ENCODE data around the gene ALDH3A2.

ALDH3A2 gene

DNA sequence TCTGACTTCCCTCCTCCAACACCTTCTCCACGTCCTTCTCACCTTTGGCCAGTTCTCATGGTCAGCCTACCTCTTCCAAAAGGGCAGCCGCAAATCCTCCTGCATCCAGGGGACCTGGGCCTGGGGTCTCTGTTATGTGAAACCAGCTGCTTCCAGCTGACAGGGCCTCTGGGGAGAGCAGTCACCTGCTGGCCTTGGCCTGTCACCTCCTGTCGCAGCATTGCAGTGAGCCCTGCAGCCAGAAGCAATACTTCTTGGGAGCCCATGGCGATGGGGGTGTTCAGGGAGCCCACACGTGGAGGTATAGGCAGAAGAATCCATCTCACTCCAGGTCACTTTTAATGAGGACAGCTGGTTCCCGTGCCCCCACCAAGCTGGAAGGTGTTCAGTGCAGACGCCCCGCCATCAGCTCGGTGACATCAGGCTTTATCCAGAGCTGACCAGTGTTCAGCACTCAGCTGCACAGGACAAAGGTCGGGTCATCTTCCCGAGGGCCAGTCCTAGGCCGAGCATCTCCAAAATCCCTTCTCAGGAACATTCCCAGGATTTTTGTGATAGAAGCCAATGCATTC, 69.6 kb downstream of the ALDH3A2 start:
- H3K27me3 ChIP-seq (ENCODE audit: control insufficient read depth, insufficient read depth, low read length): no peaks in the 10 kb centered on the region
- H3K36me3 ChIP-seq (ENCODE audit: control insufficient read depth, insufficient read depth, low read length): no peaks in the 10 kb centered on the region
- no peaks in the 10 kb centered on the region for H3K9me3 ChIP-seq (ENCODE audit: control insufficient read depth, insufficient read depth, low read depth, low read length)
- no peak overlapping the region for H3K27ac ChIP-seq (ENCODE audit: low read depth, low read length)
- no peak overlapping the region for H3K9ac ChIP-seq (ENCODE audit: low read length)
- H3K4me3 ChIP-seq (ENCODE audit: low read depth, low read length): no peak overlapping the region
- H3K4me1 ChIP-seq (ENCODE audit: control insufficient read depth, insufficient read depth, low read length): peaks cover 14% of the 10 kb centered on the region; the same call in 1 of the 2 replicates

DNA sequence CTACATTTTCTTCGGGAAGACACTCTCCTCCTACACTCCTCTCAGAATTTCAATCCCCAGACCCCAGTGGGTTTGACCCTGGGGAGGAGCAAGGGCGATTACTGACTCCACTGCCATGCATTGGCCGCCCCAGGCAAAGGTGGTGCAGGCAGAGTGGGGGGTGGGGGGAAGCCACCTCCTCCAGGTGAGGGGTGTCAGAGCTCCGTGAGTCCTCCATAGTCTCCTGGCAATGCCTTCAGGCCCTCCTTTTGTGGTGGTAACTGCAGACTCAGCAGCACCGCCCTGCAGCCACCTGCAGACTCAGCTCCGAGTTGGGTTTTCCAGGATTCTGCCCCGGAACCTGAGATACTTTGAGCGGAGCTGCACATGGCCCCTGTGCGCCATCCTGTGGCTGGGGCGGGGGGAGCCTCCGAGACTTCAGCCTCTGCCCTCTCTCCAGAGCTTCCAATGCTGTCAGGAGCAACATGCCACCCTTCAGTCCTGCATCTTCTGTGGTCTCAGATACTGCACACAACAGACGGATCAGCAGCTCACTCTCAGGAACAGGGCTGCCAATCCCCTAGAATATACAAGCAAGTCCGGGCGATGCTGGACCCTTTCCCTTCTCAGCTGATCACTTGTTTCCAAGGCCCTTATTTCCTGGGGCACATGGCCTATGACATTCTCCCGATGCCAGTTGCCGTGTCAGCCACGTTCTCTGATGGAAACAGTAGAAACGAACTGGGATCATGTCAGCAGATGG, 70.2 kb downstream of the ALDH3A2 start:
- Histone ChIP-seq H3K4me1 (ENCODE audit: control insufficient read depth, insufficient read depth, low read length) (peaks cover 14% of the 10 kb centered on the region; the same call in 1 of the 2 replicates), H3K9ac (ENCODE audit: low read length) (no peak overlapping the region), H3K4me3 (ENCODE audit: low read depth, low read length) (no peak overlapping the region), H3K9me3 (ENCODE audit: control insufficient read depth, insufficient read depth, low read depth, low read length) (no peaks in the 10 kb centered on the region), H3K27me3 (ENCODE audit: control insufficient read depth, insufficient read depth, low read length) (no peaks in the 10 kb centered on the region), H3K27ac (ENCODE audit: low read depth, low read length) (no peak overlapping the region), H3K36me3 (ENCODE audit: control insufficient read depth, insufficient read depth, low read length) (no peaks in the 10 kb centered on the region)

GRCh38 chr17:19719355-19720209, 71.0 kb downstream of the ALDH3A2 start:
- peaks cover 14% of the 10 kb centered on the region; the same call in 1 of the 2 replicates for H3K4me1 ChIP-seq (ENCODE audit: control insufficient read depth, insufficient read depth, low read length)
- no peaks in the 10 kb centered on the region for H3K27me3 ChIP-seq (ENCODE audit: control insufficient read depth, insufficient read depth, low read length)
- no peaks in the 10 kb centered on the region for H3K9me3 ChIP-seq (ENCODE audit: control insufficient read depth, insufficient read depth, low read depth, low read length)
- no peak overlapping the region for H3K27ac ChIP-seq (ENCODE audit: low read depth, low read length)
- no peaks in the 10 kb centered on the region for H3K36me3 ChIP-seq (ENCODE audit: control insufficient read depth, insufficient read depth, low read length)
- H3K4me3 ChIP-seq (ENCODE audit: low read depth, low read length): no peak overlapping the region
- H3K9ac ChIP-seq (ENCODE audit: low read length): no peak overlapping the region

GRCh38 chr17:19720210-19720475, 71.6 kb downstream of the ALDH3A2 start:
- Histone ChIP-seq H3K4me3 (ENCODE audit: low read depth, low read length) (no peak overlapping the region), H3K36me3 (ENCODE audit: control insufficient read depth, insufficient read depth, low read length) (no peaks in the 10 kb centered on the region), H3K9ac (ENCODE audit: low read length) (no peak overlapping the region), H3K9me3 (ENCODE audit: control insufficient read depth, insufficient read depth, low read depth, low read length) (no peaks in the 10 kb centered on the region), H3K27ac (ENCODE audit: low read depth, low read length) (no peak overlapping the region), H3K27me3 (ENCODE audit: control insufficient read depth, insufficient read depth, low read length) (no peaks in the 10 kb centered on the region), H3K4me1 (ENCODE audit: control insufficient read depth, insufficient read depth, low read length) (peaks cover 14% of the 10 kb centered on the region; the same call in 1 of the 2 replicates)

- Histone ChIP-seq H3K9ac (ENCODE audit: low read length) (no peak overlapping the region), H3K4me1 (ENCODE audit: control insufficient read depth, insufficient read depth, low read length) (peaks cover 14% of the 10 kb centered on the region; the same call in 1 of the 2 replicates), H3K4me3 (ENCODE audit: low read depth, low read length) (no peak overlapping the region), H3K9me3 (ENCODE audit: control insufficient read depth, insufficient read depth, low read depth, low read length) (no peaks in the 10 kb centered on the region), H3K27ac (ENCODE audit: low read depth, low read length) (no peak overlapping the region), H3K36me3 (ENCODE audit: control insufficient read depth, insufficient read depth, low read length) (no peaks in the 10 kb centered on the region), H3K27me3 (ENCODE audit: control insufficient read depth, insufficient read depth, low read length) (no peaks in the 10 kb centered on the region)
These were observed 72.3 kb downstream of the ALDH3A2 start for GRCh38 chr17:19720631-19721426.

GRCh38 chr17:19723964-19724363, 75.4 kb downstream of the ALDH3A2 start:
- Histone ChIP-seq H3K27me3 (ENCODE audit: control insufficient read depth, insufficient read depth, low read length) (no peaks in the 10 kb centered on the region), H3K4me3 (ENCODE audit: low read depth, low read length) (no peak overlapping the region), H3K9me3 (ENCODE audit: control insufficient read depth, insufficient read depth, low read depth, low read length) (no peaks in the 10 kb centered on the region), H3K36me3 (ENCODE audit: control insufficient read depth, insufficient read depth, low read length) (no peaks in the 10 kb centered on the region), H3K9ac (ENCODE audit: low read length) (no peak overlapping the region), H3K27ac (ENCODE audit: low read depth, low read length) (no peak overlapping the region), H3K4me1 (ENCODE audit: control insufficient read depth, insufficient read depth, low read length) (no peaks in the 10 kb centered on the region; the same call in 1 of the 2 replicates)

DNA sequence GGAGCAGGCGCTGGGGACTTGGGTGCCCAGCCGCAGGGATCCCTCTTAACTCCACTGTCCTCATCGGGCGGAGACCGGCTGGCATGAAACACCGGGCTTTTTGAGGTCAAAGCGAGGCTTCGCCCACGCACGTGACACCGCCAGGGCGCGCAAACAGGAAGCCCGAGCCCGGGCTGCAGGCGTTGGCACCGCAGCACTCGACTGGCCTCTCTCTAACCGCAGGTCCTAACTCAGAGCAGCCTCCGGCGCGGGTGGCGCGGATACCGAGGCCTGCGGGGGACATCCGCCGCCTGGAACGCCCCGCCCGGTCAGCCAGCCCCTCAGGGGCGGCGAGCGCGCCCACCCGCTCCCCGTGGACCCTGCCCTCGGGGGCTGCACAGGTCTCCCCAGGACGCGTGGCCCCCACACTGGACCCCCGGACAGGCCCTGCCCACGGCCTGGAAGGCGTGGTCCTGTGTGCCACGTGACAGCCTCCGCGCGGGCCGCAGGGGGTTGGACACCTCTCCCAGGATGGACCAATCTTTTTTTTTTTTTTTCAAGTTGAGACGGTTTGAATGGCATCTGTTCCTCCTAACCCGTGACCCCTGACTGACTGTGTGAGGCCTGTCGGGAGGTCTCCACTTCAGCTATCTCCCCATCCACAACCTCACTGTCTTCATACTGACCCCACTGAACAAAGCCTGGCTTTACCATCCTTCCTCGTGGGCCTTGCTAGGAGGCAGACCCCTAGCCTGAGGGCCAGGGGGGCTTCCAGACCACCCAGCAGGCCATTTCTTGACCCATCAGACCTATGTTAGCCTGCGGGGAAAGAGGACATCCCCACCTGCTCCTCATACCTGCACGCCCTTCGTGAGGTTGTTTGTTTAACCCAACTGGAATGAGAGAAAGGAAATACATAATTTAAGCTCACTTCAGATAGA, 76.2 kb downstream of the ALDH3A2 start:
- no peak overlapping the region for H3K27ac ChIP-seq (ENCODE audit: low read depth, low read length)

DNA sequence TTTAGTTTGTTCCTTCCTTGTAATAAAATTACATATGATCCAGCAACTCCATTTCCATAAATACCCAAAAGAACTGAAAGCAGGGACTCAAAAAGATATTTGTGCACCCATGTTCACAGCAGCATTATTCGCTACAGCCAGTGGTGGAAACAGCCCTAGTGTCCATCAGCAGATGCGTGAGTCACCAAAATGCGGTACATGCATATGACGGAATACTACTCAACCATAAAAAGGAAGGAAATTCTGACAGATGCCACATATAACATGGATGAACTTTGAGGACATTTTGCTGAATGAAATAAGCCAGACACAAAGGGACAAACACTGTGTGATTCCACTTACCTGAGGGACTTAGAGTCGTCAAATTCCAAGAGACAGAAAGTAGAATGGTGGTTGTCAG, 76.9 kb downstream of the ALDH3A2 start:
- no peak overlapping the region for H3K27ac ChIP-seq (ENCODE audit: low read depth, low read length)
- no peaks in the 10 kb centered on the region for H3K27me3 ChIP-seq (ENCODE audit: control insufficient read depth, insufficient read depth, low read length)
- no peak overlapping the region for H3K4me3 ChIP-seq (ENCODE audit: low read depth, low read length)
- H3K36me3 ChIP-seq (ENCODE audit: control insufficient read depth, insufficient read depth, low read length): no peaks in the 10 kb centered on the region
- no peaks in the 10 kb centered on the region for H3K9me3 ChIP-seq (ENCODE audit: control insufficient read depth, insufficient read depth, low read depth, low read length)
- H3K9ac ChIP-seq (ENCODE audit: low read length): no peak overlapping the region
- no peaks in the 10 kb centered on the region; the same call in 1 of the 2 replicates for H3K4me1 ChIP-seq (ENCODE audit: control insufficient read depth, insufficient read depth, low read length)

More for the DNA sequence above, 76.2 kb downstream of the ALDH3A2 start:
- Histone ChIP-seq H3K36me3 (ENCODE audit: control insufficient read depth, insufficient read depth, low read length) (no peaks in the 10 kb centered on the region), H3K9me3 (ENCODE audit: control insufficient read depth, insufficient read depth, low read depth, low read length) (no peaks in the 10 kb centered on the region), H3K4me1 (ENCODE audit: control insufficient read depth, insufficient read depth, low read length) (no peaks in the 10 kb centered on the region; the same call in 1 of the 2 replicates), H3K9ac (ENCODE audit: low read length) (no peak overlapping the region), H3K4me3 (ENCODE audit: low read depth, low read length) (no peak overlapping the region), H3K27me3 (ENCODE audit: control insufficient read depth, insufficient read depth, low read length) (no peaks in the 10 kb centered on the region)

GRCh38 chr17:19726631-19727376, 78.3 kb downstream of the ALDH3A2 start:
- Histone ChIP-seq H3K4me1 (ENCODE audit: control insufficient read depth, insufficient read depth, low read length) (no peaks in the 10 kb centered on the region), H3K27me3 (ENCODE audit: control insufficient read depth, insufficient read depth, low read length) (no peaks in the 10 kb centered on the region), H3K4me3 (ENCODE audit: low read depth, low read length) (no peak overlapping the region), H3K9me3 (ENCODE audit: control insufficient read depth, insufficient read depth, low read depth, low read length) (no peaks in the 10 kb centered on the region), H3K36me3 (ENCODE audit: control insufficient read depth, insufficient read depth, low read length) (no peaks in the 10 kb centered on the region), H3K9ac (ENCODE audit: low read length) (no peak overlapping the region), H3K27ac (ENCODE audit: low read depth, low read length) (no peak overlapping the region)

Measured in HUES6 (cell line).